ENCODE data around the gene ATP5IF1.

Gene ATP5IF1

DNA sequence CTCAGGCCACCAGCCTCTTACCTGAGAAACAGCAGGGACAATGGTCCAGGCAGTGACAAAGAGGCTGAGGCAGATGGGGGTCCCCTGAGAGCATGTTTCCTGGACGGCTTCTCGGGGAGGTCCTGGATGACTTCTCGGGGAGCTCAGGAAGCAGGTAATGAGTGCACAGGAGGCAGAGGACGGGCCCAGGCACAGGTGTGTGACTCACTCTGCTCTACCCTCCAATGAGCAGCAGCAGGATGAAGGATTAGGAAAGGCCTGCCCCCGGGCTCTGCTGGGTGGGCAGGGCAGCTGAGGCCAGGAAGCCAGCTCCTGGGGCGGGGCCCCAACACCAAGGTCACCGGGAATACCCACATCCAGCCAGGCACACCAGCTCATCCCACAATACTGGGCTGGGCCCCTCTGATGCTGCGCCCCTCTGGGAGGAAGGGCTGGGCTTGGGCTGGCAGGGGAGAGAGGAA is 42.2 kb upstream of the ATP5IF1 start:
- no peak overlapping the region for H2AFZ ChIP-seq (ENCODE audit: low read depth, low read length)
- peaks cover 9% of the 10 kb centered on the region; the same call in 1 of the 2 replicates for H3K36me3 ChIP-seq (ENCODE audit: insufficient read depth, low read length)
- no peak overlapping the region for H3K4me3 ChIP-seq (ENCODE audit: low read depth in 1 of 2, low read length in 2 of 2)
- no peaks in the 10 kb centered on the region for H3K9me3 ChIP-seq (ENCODE audit: insufficient read depth, low read length, severe bottlenecking)
- ATAC-seq (ENCODE audit: insufficient read depth, low read depth) (no peak), DNase-seq (no peak)
- H3K9ac ChIP-seq (ENCODE audit: low read depth, low read length) = no peak overlapping the region
- TF ChIP-seq, protein P1, sequence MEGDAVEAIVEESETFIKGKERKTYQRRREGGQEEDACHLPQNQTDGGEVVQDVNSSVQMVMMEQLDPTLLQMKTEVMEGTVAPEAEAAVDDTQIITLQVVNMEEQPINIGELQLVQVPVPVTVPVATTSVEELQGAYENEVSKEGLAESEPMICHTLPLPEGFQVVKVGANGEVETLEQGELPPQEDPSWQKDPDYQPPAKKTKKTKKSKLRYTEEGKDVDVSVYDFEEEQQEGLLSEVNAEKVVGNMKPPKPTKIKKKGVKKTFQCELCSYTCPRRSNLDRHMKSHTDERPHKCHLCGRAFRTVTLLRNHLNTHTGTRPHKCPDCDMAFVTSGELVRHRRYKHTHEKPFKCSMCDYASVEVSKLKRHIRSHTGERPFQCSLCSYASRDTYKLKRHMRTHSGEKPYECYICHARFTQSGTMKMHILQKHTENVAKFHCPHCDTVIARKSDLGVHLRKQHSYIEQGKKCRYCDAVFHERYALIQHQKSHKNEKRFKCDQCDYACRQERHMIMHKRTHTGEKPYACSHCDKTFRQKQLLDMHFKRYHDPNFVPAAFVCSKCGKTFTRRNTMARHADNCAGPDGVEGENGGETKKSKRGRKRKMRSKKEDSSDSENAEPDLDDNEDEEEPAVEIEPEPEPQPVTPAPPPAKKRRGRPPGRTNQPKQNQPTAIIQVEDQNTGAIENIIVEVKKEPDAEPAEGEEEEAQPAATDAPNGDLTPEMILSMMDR (IDR thresholded peaks at IDR 0.05; ENCODE audit: borderline replicate concordance, extremely low read depth, low read length, poor library complexity, severe bottlenecking) = no peak
- H3K27me3 ChIP-seq (ENCODE audit: insufficient read depth, low read length, poor library complexity) = no peaks in the 10 kb centered on the region
- no peak overlapping the region for H3K27ac ChIP-seq (ENCODE audit: low read length)
- no peaks in the 10 kb centered on the region for H3K4me1 ChIP-seq (ENCODE audit: insufficient read depth, low read length)
- H3K4me2 ChIP-seq (ENCODE audit: insufficient read depth, low read length) = no peak overlapping the region
- H4K20me1 ChIP-seq (ENCODE audit: insufficient read depth, low read length) = 0 out of 2 replicates have a peak, but pooled peaks cover 2% of the 10 kb centered on the region
- no peaks in the 10 kb centered on the region for H3K79me2 ChIP-seq (ENCODE audit: insufficient read depth, low read length)

DNA sequence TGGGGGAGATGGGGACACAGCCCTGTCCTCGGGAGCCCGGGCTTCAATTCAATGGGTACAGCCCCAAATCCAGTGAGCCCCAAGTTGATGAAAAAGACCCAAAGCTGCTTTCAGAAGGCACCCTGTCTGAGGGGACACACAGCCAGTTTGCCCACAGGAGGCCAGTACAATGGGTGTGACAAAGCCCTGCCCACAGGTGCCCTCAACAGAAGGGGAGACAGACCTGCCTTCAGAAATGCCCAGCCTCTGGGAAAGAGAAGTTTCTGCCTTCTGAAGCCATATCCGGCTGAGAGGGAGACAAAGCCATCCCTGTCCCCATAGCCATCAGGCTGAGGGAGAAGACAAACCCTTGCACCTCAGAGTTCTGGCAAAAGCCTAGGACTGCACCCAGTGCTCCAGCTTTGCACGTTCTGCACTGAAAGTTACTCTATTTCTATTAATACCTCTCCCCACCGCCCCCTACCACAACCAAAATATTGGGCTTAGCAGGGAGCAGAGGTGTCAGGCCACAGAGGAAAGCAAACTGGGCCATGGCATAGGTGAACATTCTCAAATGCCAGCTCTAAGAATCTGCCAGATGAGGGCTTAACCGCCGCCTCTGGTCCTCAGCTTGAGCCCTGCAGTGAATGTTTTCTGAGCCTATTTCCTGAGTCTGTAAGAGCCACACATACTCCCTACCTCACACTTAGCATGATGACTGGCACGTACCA is 41.4 kb upstream of the ATP5IF1 start:
- Histone ChIP-seq H3K9me3 (ENCODE audit: insufficient read depth, low read length, severe bottlenecking) (no peaks in the 10 kb centered on the region), H3K4me2 (ENCODE audit: insufficient read depth, low read length) (no peak overlapping the region), H3K27ac (ENCODE audit: low read length) (no peak overlapping the region), H3K4me3 (ENCODE audit: low read depth in 1 of 2, low read length in 2 of 2) (no peak overlapping the region), H3K36me3 (ENCODE audit: insufficient read depth, low read length) (peaks cover 16% of the 10 kb centered on the region), H3K9ac (ENCODE audit: low read depth, low read length) (no peak overlapping the region), H2AFZ (ENCODE audit: low read depth, low read length) (no peak overlapping the region), H3K4me1 (ENCODE audit: insufficient read depth, low read length) (no peaks in the 10 kb centered on the region), H4K20me1 (ENCODE audit: insufficient read depth, low read length) (0 out of 2 replicates have a peak, but pooled peaks cover 2% of the 10 kb centered on the region), H3K79me2 (ENCODE audit: insufficient read depth, low read length) (no peaks in the 10 kb centered on the region), H3K27me3 (ENCODE audit: insufficient read depth, low read length, poor library complexity) (no peaks in the 10 kb centered on the region)
- DNase-seq = no peak
- no peak for TF ChIP-seq EZH2 (IDR thresholded peaks at IDR 0.05; ENCODE audit: borderline replicate concordance, low read depth, low read length, severe bottlenecking)
- TF ChIP-seq, protein P1 (IDR thresholded peaks at IDR 0.05; ENCODE audit: borderline replicate concordance, extremely low read depth, low read length, poor library complexity, severe bottlenecking) = no peak
- ATAC-seq (ENCODE audit: insufficient read depth, low read depth) = no peak

DNA sequence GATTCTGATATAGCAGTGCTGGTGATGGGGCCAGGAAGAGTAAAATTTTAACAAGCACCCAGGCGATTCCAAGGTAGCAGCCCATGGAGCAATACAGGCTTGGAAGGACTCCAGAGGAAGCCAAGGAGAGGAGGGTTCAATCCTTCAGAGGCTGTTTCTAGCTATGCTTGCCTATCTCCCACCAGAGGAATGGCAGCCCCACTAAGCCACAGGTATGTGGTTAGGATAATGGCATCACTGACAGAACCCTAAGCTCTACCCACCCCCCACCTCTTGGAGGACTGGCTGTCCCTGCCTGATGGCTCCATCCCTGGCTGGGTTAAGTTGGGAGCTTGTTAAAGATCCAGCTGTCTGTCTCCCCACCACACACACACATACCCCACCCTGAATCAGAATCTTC is 40.1 kb upstream of the ATP5IF1 start:
- Histone ChIP-seq H3K27ac (ENCODE audit: low read length) (no peak overlapping the region), H3K4me2 (ENCODE audit: insufficient read depth, low read length) (no peak overlapping the region), H2AFZ (ENCODE audit: low read depth, low read length) (no peak overlapping the region), H3K9ac (ENCODE audit: low read depth, low read length) (no peak overlapping the region), H3K4me1 (ENCODE audit: insufficient read depth, low read length) (no peaks in the 10 kb centered on the region), H4K20me1 (ENCODE audit: insufficient read depth, low read length) (0 out of 2 replicates have a peak, but pooled peaks cover 2% of the 10 kb centered on the region), H3K9me3 (ENCODE audit: insufficient read depth, low read length, severe bottlenecking) (no peaks in the 10 kb centered on the region), H3K27me3 (ENCODE audit: insufficient read depth, low read length, poor library complexity) (no peaks in the 10 kb centered on the region), H3K36me3 (ENCODE audit: insufficient read depth, low read length) (peaks cover 28% of the 10 kb centered on the region), H3K4me3 (ENCODE audit: low read depth in 1 of 2, low read length in 2 of 2) (no peak overlapping the region), H3K79me2 (ENCODE audit: insufficient read depth, low read length) (no peaks in the 10 kb centered on the region)
- ATAC-seq (ENCODE audit: insufficient read depth, low read depth) = peak; percentile 37; the same call in 1 of the 3 replicates
- no peak for DNase-seq
- TF ChIP-seq, protein P1 (IDR thresholded peaks at IDR 0.05; ENCODE audit: borderline replicate concordance, extremely low read depth, low read length, poor library complexity, severe bottlenecking) = no peak
- TF ChIP-seq EZH2 (IDR thresholded peaks at IDR 0.05; ENCODE audit: borderline replicate concordance, low read depth, low read length, severe bottlenecking) = no peak
